Measurements from ENCODE around the gene YAF2.

- TF ChIP-seq POLR2AphosphoS5 (IDR thresholded peaks at IDR 0.05): no peak
- TF ChIP-seq CTCF (IDR thresholded peaks at IDR 0.05): no peak
Measured at GRCh38 chr12:42213023-42213422, 25.0 kb downstream of the YAF2 start.

Measured in prostate gland (tissue), 2 donors.